GM21447 (cell line): ENCODE results near the gene SLAIN2.

ENCODE experiments used
- ATAC-seq: cut with Tn5 transposase; IDR thresholded peaks from one replicate; pipeline ENCODE4 v1.9.1; 2021; ENCODE audit not compliant: unreplicated experiment

The SLAIN2 gene

GRCh38 chr4:48334236-48334635, 7.1 kb upstream of the SLAIN2 start:
- ATAC-seq = no peak

- no peak for ATAC-seq
Observed at GRCh38 chr4:48334900-48335384, 6.4 kb upstream of the SLAIN2 start.

GRCh38 chr4:48336146-48336870, 5.0 kb upstream of the SLAIN2 start:
- ATAC-seq = no peak

- no peak for ATAC-seq
Observed at GRCh38 chr4:48337731-48338130, 3.6 kb upstream of the SLAIN2 start.

GRCh38 chr4:48339642-48340041, 1.7 kb upstream of the SLAIN2 start:
- ATAC-seq = no peak

GRCh38 chr4:48340276-48340964, 909 bp upstream of the SLAIN2 start:
- ATAC-seq = peak; percentile 3

GRCh38 chr4:48341776-48342605, 662 bp downstream of the SLAIN2 start:
- ATAC-seq = peak; percentile 18

GRCh38 chr4:48342606-48342880, 1.2 kb downstream of the SLAIN2 start:
- no peak for ATAC-seq

- ATAC-seq = no peak
Observed at GRCh38 chr4:48343035-48343434, 1.7 kb downstream of the SLAIN2 start.

GRCh38 chr4:48343551-48343950, 2.2 kb downstream of the SLAIN2 start:
- no peak for ATAC-seq

GRCh38 chr4:48345542-48345941, 4.2 kb downstream of the SLAIN2 start:
- no peak for ATAC-seq

GRCh38 chr4:48346594-48346993, 5.3 kb downstream of the SLAIN2 start:
- ATAC-seq = no peak

- ATAC-seq = no peak
Observed at GRCh38 chr4:48347282-48347921, 6.1 kb downstream of the SLAIN2 start.

- ATAC-seq = no peak
Observed at GRCh38 chr4:48350871-48351270, 9.5 kb downstream of the SLAIN2 start.

- ATAC-seq = no peak
Observed at GRCh38 chr4:48352793-48353192, 11.5 kb downstream of the SLAIN2 start.

- ATAC-seq = no peak
Observed at GRCh38 chr4:48356355-48356754, 15.0 kb downstream of the SLAIN2 start.

GRCh38 chr4:48360285-48361011, 19.1 kb downstream of the SLAIN2 start:
- ATAC-seq = no peak

GRCh38 chr4:48361012-48361400, 19.7 kb downstream of the SLAIN2 start:
- ATAC-seq = no peak

- no peak for ATAC-seq
Observed at GRCh38 chr4:48366611-48367010, 25.3 kb downstream of the SLAIN2 start.

GRCh38 chr4:48367016-48367415, 25.7 kb downstream of the SLAIN2 start:
- ATAC-seq = no peak

- no peak for ATAC-seq
Observed at GRCh38 chr4:48368389-48368788, 27.1 kb downstream of the SLAIN2 start.
